ENCODE measurements around the gene MRE11.

DNA sequence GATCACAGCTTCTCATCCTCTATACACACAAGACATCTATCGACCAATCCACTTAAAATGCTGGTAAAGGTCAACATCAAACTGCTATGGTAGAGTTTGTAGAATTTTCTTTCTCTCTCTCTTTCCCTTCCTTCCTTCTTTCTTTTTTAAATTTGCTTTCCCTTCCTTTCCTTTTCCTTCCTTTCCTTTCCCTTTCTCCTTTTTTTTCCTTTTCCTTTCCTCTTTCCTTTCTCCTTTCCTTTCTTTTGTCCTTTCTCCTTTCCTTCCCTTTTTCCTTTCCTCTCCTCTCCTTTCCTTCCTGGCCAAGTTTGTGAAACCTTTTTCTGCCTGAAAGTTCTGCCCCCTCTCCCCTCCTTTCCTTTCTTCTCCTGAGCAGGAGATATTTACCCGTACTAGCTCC is 21.8 kb upstream of the MRE11 start:
- TF ChIP-seq, protein P1, sequence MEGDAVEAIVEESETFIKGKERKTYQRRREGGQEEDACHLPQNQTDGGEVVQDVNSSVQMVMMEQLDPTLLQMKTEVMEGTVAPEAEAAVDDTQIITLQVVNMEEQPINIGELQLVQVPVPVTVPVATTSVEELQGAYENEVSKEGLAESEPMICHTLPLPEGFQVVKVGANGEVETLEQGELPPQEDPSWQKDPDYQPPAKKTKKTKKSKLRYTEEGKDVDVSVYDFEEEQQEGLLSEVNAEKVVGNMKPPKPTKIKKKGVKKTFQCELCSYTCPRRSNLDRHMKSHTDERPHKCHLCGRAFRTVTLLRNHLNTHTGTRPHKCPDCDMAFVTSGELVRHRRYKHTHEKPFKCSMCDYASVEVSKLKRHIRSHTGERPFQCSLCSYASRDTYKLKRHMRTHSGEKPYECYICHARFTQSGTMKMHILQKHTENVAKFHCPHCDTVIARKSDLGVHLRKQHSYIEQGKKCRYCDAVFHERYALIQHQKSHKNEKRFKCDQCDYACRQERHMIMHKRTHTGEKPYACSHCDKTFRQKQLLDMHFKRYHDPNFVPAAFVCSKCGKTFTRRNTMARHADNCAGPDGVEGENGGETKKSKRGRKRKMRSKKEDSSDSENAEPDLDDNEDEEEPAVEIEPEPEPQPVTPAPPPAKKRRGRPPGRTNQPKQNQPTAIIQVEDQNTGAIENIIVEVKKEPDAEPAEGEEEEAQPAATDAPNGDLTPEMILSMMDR (IDR thresholded peaks at IDR 0.05): no peak
- no peak for TF ChIP-seq POLR2AphosphoS5 (IDR thresholded peaks at IDR 0.05)
- no peak for TF ChIP-seq EP300 (IDR thresholded peaks at IDR 0.05)
